ENCODE results near the gene ITPKC. TPM values are rescaled to one million over a fixed set of nuclear protein-coding genes. Genes with fewer than 3 reads are reported as not detected.
A peak's percentile ranks its signal among the peaks of the same experiment; 100 is the strongest.

Gene ITPKC
- total and polyA plus RNA-seq, 9 of the 15 experiments (the other 6 are each of a cell fraction or from before 2014, with no cell fraction given) = 0.08 to 9.3 (median 5.8) TPM

- TF ChIP-seq, protein P1, sequence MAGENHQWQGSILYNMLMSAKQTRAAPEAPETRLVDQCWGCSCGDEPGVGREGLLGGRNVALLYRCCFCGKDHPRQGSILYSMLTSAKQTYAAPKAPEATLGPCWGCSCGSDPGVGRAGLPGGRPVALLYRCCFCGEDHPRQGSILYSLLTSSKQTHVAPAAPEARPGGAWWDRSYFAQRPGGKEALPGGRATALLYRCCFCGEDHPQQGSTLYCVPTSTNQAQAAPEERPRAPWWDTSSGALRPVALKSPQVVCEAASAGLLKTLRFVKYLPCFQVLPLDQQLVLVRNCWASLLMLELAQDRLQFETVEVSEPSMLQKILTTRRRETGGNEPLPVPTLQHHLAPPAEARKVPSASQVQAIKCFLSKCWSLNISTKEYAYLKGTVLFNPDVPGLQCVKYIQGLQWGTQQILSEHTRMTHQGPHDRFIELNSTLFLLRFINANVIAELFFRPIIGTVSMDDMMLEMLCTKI (IDR thresholded peaks at IDR 0.05; ENCODE audit: partially characterized antibody) = no peak
- 0 out of 2 replicates have a peak, but pooled peaks have one; percentile 21 for TF ChIP-seq TRIM28 (IDR thresholded peaks at IDR 0.05)
- TF ChIP-seq GTF2F1 (IDR thresholded peaks at IDR 0.05; ENCODE audit: low read depth, low read length) = no peak
- no peak for TF ChIP-seq CGGBP1 (CRISPR knock-in tag; IDR thresholded peaks at IDR 0.05)
- TF ChIP-seq ZNF79 (CRISPR knock-in tag; IDR thresholded peaks at IDR 0.05; ENCODE audit: low read depth) = no peak
- peak; percentile 90 for TF ChIP-seq PHF20 (IDR thresholded peaks at IDR 0.05; ENCODE audit: partially characterized antibody)
- no peak; the same call in 1 of the 2 replicates for TF ChIP-seq FOXP1 (CRISPR knock-in tag; IDR thresholded peaks at IDR 0.05)
- no peak for TF ChIP-seq ZNF583 (CRISPR knock-in tag; IDR thresholded peaks at IDR 0.05)
- TF ChIP-seq SMARCA4 (IDR thresholded peaks at IDR 0.05) = peak; percentile 73
- TF ChIP-seq, protein P2, sequence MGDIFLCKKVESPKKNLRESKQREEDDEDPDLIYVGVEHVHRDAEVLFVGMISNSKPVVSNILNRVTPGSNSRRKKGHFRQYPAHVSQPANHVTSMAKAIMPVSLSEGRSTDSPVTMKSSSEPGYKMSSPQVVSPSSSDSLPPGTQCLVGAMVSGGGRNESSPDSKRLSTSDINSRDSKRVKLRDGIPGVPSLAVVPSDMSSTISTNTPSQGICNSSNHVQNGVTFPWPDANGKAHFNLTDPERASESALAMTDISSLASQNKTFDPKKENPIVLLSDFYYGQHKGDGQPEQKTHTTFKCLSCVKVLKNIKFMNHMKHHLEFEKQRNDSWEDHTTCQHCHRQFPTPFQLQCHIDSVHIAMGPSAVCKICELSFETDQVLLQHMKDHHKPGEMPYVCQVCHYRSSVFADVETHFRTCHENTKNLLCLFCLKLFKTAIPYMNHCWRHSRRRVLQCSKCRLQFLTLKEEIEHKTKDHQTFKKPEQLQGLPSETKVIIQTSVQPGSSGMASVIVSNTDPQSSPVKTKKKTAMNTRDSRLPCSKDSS (IDR thresholded peaks at IDR 0.05; ENCODE audit: low read depth, partially characterized antibody) = no peak
- TF ChIP-seq CBX5 (IDR thresholded peaks at IDR 0.05; ENCODE audit: borderline replicate concordance, low read depth) = no peak
- no peak for TF ChIP-seq ZNF165 (CRISPR knock-in tag; IDR thresholded peaks at IDR 0.05; ENCODE audit: borderline replicate concordance)
- TF ChIP-seq NFRKB (IDR thresholded peaks at IDR 0.05; ENCODE audit: low read depth) = peak; percentile 97
- peak; percentile 72 for TF ChIP-seq ZBTB40 (IDR thresholded peaks at IDR 0.05)
- no peak for TF ChIP-seq ZBTB40 (CRISPR knock-in tag; IDR thresholded peaks at IDR 0.05)
Measured at GRCh38 chr19:40750058-40750873, 33.4 kb downstream of the ITPKC start, which contains the start of gene ACTMAP (continued).
